Activated CD4-positive, alpha-beta T cell treated with anti-CD3 and anti-CD28 coated beads, Interleukin-2, amount 10 ng/mL, durations not matched to agents 7 days and 5 days (primary cell): Measurements from ENCODE around the gene SLC2A2. TPM values are rescaled to one million over a fixed set of nuclear protein-coding genes. Genes with fewer than 3 reads are reported as not detected.

Experiments
- total RNA-seq, 2 experiments: library from RNA; stranded (reverse); gene quantifications; one replicate each; pipeline ENCODE4 v1.2.3, GENCODE V29; 2021

SLC2A2 gene
- total RNA-seq, 2 experiments from 2014 or later: not detected

Other genes starting within 250 kb of the SLC2A2 start
- gene RPL22L1, start 156.5 kb downstream of the SLC2A2 start, total RNA-seq: 10 to 100 TPM; 42.4 to 58.5 TPM
- gene EIF5A2, start 118.1 kb downstream of the SLC2A2 start, total RNA-seq: 10 to 100 TPM; 10.7 to 12.1 TPM